ENCODE data around the gene SPOPL.

DNA sequence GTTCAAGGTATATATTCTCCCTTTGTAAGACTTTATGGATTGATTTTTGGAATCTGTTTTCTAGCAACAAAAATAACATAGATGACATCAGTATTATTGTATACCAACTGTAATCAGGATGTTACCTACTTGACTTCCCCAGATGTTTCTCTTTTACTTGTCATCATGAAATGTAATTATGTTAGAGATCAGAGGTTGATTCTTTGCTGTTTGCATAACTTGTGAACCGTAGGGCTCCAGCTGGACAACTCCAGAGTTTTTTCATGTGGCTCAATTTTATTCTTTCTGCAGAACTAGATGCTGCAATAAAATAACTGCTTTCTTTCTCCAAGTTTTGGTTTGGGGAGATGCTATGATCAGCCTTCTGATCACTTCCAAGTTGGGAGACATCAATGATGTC lies 58.1 kb downstream of the SPOPL start:
- TF ChIP-seq, protein P1, sequence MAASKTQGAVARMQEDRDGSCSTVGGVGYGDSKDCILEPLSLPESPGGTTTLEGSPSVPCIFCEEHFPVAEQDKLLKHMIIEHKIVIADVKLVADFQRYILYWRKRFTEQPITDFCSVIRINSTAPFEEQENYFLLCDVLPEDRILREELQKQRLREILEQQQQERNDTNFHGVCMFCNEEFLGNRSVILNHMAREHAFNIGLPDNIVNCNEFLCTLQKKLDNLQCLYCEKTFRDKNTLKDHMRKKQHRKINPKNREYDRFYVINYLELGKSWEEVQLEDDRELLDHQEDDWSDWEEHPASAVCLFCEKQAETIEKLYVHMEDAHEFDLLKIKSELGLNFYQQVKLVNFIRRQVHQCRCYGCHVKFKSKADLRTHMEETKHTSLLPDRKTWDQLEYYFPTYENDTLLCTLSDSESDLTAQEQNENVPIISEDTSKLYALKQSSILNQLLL (CRISPR knock-in tag; IDR thresholded peaks at IDR 0.05; ENCODE audit: borderline replicate concordance), result no peak
- TF ChIP-seq, protein P2, sequence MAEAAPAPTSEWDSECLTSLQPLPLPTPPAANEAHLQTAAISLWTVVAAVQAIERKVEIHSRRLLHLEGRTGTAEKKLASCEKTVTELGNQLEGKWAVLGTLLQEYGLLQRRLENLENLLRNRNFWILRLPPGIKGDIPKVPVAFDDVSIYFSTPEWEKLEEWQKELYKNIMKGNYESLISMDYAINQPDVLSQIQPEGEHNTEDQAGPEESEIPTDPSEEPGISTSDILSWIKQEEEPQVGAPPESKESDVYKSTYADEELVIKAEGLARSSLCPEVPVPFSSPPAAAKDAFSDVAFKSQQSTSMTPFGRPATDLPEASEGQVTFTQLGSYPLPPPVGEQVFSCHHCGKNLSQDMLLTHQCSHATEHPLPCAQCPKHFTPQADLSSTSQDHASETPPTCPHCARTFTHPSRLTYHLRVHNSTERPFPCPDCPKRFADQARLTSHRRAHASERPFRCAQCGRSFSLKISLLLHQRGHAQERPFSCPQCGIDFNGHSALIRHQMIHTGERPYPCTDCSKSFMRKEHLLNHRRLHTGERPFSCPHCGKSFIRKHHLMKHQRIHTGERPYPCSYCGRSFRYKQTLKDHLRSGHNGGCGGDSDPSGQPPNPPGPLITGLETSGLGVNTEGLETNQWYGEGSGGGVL (CRISPR knock-in tag; IDR thresholded peaks at IDR 0.05), result no peak
- no peak for TF ChIP-seq POLR2A (conservative IDR thresholded peaks at IDR 0.05)
- TF ChIP-seq, protein P3, sequence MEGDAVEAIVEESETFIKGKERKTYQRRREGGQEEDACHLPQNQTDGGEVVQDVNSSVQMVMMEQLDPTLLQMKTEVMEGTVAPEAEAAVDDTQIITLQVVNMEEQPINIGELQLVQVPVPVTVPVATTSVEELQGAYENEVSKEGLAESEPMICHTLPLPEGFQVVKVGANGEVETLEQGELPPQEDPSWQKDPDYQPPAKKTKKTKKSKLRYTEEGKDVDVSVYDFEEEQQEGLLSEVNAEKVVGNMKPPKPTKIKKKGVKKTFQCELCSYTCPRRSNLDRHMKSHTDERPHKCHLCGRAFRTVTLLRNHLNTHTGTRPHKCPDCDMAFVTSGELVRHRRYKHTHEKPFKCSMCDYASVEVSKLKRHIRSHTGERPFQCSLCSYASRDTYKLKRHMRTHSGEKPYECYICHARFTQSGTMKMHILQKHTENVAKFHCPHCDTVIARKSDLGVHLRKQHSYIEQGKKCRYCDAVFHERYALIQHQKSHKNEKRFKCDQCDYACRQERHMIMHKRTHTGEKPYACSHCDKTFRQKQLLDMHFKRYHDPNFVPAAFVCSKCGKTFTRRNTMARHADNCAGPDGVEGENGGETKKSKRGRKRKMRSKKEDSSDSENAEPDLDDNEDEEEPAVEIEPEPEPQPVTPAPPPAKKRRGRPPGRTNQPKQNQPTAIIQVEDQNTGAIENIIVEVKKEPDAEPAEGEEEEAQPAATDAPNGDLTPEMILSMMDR (IDR thresholded peaks at IDR 0.05 in 2 of 3, conservative IDR thresholded peaks at IDR 0.05 in 1 of 3; ENCODE audit: insufficient read depth in 2 of 3, low read depth in 1 of 3, low read length in 3 of 3), result no peak
- TF ChIP-seq, protein P4, sequence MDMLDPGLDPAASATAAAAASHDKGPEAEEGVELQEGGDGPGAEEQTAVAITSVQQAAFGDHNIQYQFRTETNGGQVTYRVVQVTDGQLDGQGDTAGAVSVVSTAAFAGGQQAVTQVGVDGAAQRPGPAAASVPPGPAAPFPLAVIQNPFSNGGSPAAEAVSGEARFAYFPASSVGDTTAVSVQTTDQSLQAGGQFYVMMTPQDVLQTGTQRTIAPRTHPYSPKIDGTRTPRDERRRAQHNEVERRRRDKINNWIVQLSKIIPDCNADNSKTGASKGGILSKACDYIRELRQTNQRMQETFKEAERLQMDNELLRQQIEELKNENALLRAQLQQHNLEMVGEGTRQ (CRISPR knock-in tag; IDR thresholded peaks at IDR 0.05), result no peak
